H9 (cell line): Measurements from ENCODE around the gene NLRP9. TPM values are rescaled to one million over a fixed set of nuclear protein-coding genes. Genes with fewer than 3 reads are reported as not detected.

Experiments used
- DNase-seq: peaks from one replicate; pipeline ENCODE4 v3.0.0-alpha.2; 2017
- H2AFZ ChIP-seq: one replicate; pipeline ENCODE4 v1.6.1; 2013; ENCODE audit warnings: mild to moderate bottlenecking, low read length, control low read depth, moderate library complexity
- H2AK5ac ChIP-seq: 2 replicates; pipeline ENCODE4 v1.6.1; 2013; ENCODE audit warnings: low read length, control low read depth, mixed read lengths; ENCODE audit not compliant: insufficient read length
- H2BK120ac ChIP-seq: one replicate; pipeline ENCODE4 v1.6.1; 2013; ENCODE audit warnings: low read depth, mild to moderate bottlenecking, low read length, control low read depth, inconsistent platforms; ENCODE audit not compliant: poor library complexity, severe bottlenecking
- H2BK12ac ChIP-seq: 2 replicates; pipeline ENCODE4 v1.6.1; 2013; ENCODE audit warnings: low read length, control low read depth, mixed read lengths, low read depth; ENCODE audit not compliant: insufficient read length
- H2BK15ac ChIP-seq: 2 replicates; pipeline ENCODE4 v1.6.1; 2013; ENCODE audit warnings: low read depth, low read length, control low read depth
- H2BK20ac ChIP-seq: one replicate; pipeline ENCODE4 v1.6.1; 2013; ENCODE audit warnings: low read depth, mild to moderate bottlenecking, low read length, control low read depth, inconsistent platforms; ENCODE audit not compliant: poor library complexity, severe bottlenecking
- H2BK5ac ChIP-seq: 2 replicates; pipeline ENCODE4 v1.6.1; 2013; ENCODE audit warnings: low read length, control low read depth, mixed read lengths; ENCODE audit not compliant: insufficient read length
- H3K14ac ChIP-seq: 2 replicates; pipeline ENCODE4 v1.6.1; 2013; ENCODE audit warnings: low read length, control low read depth; ENCODE audit not compliant: insufficient read depth
- H3K18ac ChIP-seq: 2 replicates; pipeline ENCODE4 v1.6.1; 2013; ENCODE audit warnings: low read depth, mild to moderate bottlenecking, mixed read lengths, low read length, control low read depth; ENCODE audit not compliant: insufficient read length
- H3K23ac ChIP-seq: 2 replicates; pipeline ENCODE4 v1.6.1; 2013; ENCODE audit warnings: low read length, control low read depth, mixed read lengths, low read depth; ENCODE audit not compliant: insufficient read length
- H3K23me2 ChIP-seq: 2 replicates; pipeline ENCODE4 v1.6.1; 2013; ENCODE audit warnings: low read depth, mild to moderate bottlenecking, mixed read lengths, low read length, control low read depth; ENCODE audit not compliant: insufficient read length, poor library complexity, severe bottlenecking
- H3K27ac ChIP-seq: 2 replicates; pipeline ENCODE4 v1.5.1; 2013; ENCODE audit warnings: low read length, control low read depth, mixed read lengths, low read depth; ENCODE audit not compliant: insufficient read length
- H3K27me3 ChIP-seq: 2 replicates; pipeline ENCODE4 v1.6.1; 2013; ENCODE audit warnings: low read length, control low read depth, inconsistent platforms; ENCODE audit not compliant: insufficient read depth
- H3K4ac ChIP-seq: 2 replicates; pipeline ENCODE4 v1.6.1; 2013; ENCODE audit warnings: low read depth, mild to moderate bottlenecking, control low read depth, inconsistent platforms, low read length, moderate library complexity
- H3K4me1 ChIP-seq: 2 replicates; pipeline ENCODE4 v1.6.1; 2013; ENCODE audit warnings: low read length, control low read depth, inconsistent platforms; ENCODE audit not compliant: insufficient read depth
- H3K4me2 ChIP-seq: 2 replicates; pipeline ENCODE4 v1.6.1; 2013; ENCODE audit warnings: low read length, control low read depth, mixed read lengths; ENCODE audit not compliant: insufficient read length, insufficient read depth
- H3K56ac ChIP-seq: 2 replicates; pipeline ENCODE4 v1.6.1; 2013; ENCODE audit warnings: low read depth, mild to moderate bottlenecking, mixed read lengths, low read length, control low read depth; ENCODE audit not compliant: insufficient read length
- H3K79me1 ChIP-seq: 2 replicates; pipeline ENCODE4 v1.6.1; 2013; ENCODE audit warnings: low read depth, mild to moderate bottlenecking, moderate library complexity, low read length, control low read depth, inconsistent platforms; ENCODE audit not compliant: insufficient read depth, poor library complexity, severe bottlenecking
- H3K79me2 ChIP-seq: 2 replicates; pipeline ENCODE4 v1.6.1; 2013; ENCODE audit warnings: low read length, control low read depth, inconsistent platforms; ENCODE audit not compliant: insufficient read depth
- H3K9ac ChIP-seq: 2 replicates; pipeline ENCODE4 v1.6.1; 2013; ENCODE audit warnings: low read length, control low read depth, mixed read lengths; ENCODE audit not compliant: insufficient read length; ENCODE audit errors: extremely low read depth
- H3K9me3 ChIP-seq: one replicate; pipeline ENCODE4 v1.6.1; 2013; ENCODE audit warnings: low read depth, low read length, inconsistent platforms; ENCODE audit not compliant: control insufficient read depth
- H3T11ph ChIP-seq: one replicate; pipeline ENCODE4 v1.6.1; 2013; ENCODE audit warnings: mild to moderate bottlenecking, low read length, control low read depth, inconsistent platforms
- H4K20me1 ChIP-seq: one replicate; pipeline ENCODE4 v1.6.1; 2013; ENCODE audit not compliant: control insufficient read depth, insufficient read length, insufficient read depth
- H4K5ac ChIP-seq: 2 replicates; pipeline ENCODE4 v1.6.1; 2013; ENCODE audit warnings: low read depth, mild to moderate bottlenecking, mixed read lengths, low read length, control low read depth; ENCODE audit not compliant: insufficient read length
- H4K8ac ChIP-seq: replicated peaks from 2 replicates; pipeline ENCODE4 v1.6.1; 2013; ENCODE audit warnings: low read length, control low read depth, mixed read lengths, low read depth; ENCODE audit not compliant: insufficient read length
- H4K91ac ChIP-seq: 2 replicates; pipeline ENCODE4 v1.6.1; 2013; ENCODE audit warnings: low read depth, mild to moderate bottlenecking, moderate library complexity, mixed read lengths, low read length, control low read depth; ENCODE audit not compliant: insufficient read length
- H3K27ac Mint-ChIP-seq, 3 experiments: 2 replicates in 2 of 3; 3 replicates in 1 of 3; pipeline ENCODE4 v1.8.0; 2020 to 2021; ENCODE audit warnings: mixed read lengths in 3 of 3, mild to moderate bottlenecking in 1 of 3, moderate library complexity in 1 of 3
- H3K27me3 Mint-ChIP-seq: 2 replicates; pipeline ENCODE4 v1.8.0; 2021; ENCODE audit warnings: low read depth, mild to moderate bottlenecking, moderate library complexity, mixed read lengths
- H3K36me3 Mint-ChIP-seq, 3 experiments: 2 replicates in 2 of 3; 3 replicates in 1 of 3; pipeline ENCODE4 v1.8.0; 2020 to 2021; ENCODE audit warnings: low read depth in 3 of 3, mixed read lengths in 3 of 3; ENCODE audit not compliant: insufficient read depth in 1 of 3
- H3K4me1 Mint-ChIP-seq, 2 experiments: 2 replicates each; pipeline ENCODE4 v1.8.0; 2020; ENCODE audit warnings: mixed read lengths in 2 of 2
- H3K4me3 Mint-ChIP-seq, 2 experiments: 2 replicates in 1 of 2; 3 replicates in 1 of 2; pipeline ENCODE4 v1.8.0; 2020 to 2021; ENCODE audit warnings: mild to moderate bottlenecking in 2 of 2, mixed read lengths in 2 of 2, moderate library complexity in 1 of 2
- H3K9me3 Mint-ChIP-seq, 2 experiments: 2 replicates in 1 of 2; 3 replicates in 1 of 2; pipeline ENCODE4 v1.8.0; 2020; ENCODE audit warnings: mild to moderate bottlenecking in 2 of 2, mixed read lengths in 2 of 2, moderate library complexity in 1 of 2
- WGBS: extraction: QIAGEN DNeasy Blood & Tissue Kit; methylation state at CpG from one replicate; pipeline ENCODE4 v1.1.7; 2013; ENCODE audit warnings: missing lambda C conversion rate, low lambda C conversion rate, mixed read lengths; ENCODE audit not compliant: insufficient read length; ENCODE audit errors: extremely low coverage; 5-methylcytosine and 5-hydroxymethylcytosine counted together
- total RNA-seq: library from RNA; stranded (reverse); gene quantifications from 2 replicates; pipeline ENCODE4 v1.2.1, GENCODE V29; 2021
- TF ChIP-seq, protein P1 (sequence below): fragments of 200-600 bp; sonication (generic); conservative IDR thresholded peaks from 3 replicates; pipeline ENCODE4 v1.8.0; 2021; ENCODE audit warnings: antibody characterized with exemption, mild to moderate bottlenecking

The NLRP9 gene
- total RNA-seq, 1 experiment from 2014 or later = not detected

DNA sequence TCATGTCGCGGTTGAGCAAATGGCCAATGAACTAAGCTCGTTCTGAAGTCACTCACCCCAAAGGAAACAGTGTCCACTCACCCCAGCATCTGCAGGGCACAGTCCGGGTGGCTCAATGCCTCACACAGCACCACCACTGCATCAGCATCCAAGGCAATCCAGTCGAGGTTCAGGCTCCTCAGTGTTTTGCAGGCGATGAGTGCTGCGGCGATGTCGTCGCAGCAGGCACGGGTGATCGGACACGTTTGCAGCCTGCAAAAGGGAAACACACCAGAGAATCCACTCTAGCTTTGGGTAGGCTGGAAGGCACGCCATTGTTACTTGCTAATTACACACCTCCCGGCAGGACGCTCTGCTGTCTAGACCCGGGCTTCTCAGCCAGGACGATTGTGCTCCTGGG is 26.5 kb downstream of the NLRP9 start:
- Mint-ChIP-seq H3K36me3 (peaks cover 10 to 22% (median 18%) of the 10 kb centered on the region in 3 experiments), H3K9me3 (peaks cover 81 to 94% of the 10 kb centered on the region in 2 experiments), H3K4me3 (no peak overlapping the region), H3K27ac (no peak overlapping the region), H3K4me1 (no peaks in the 10 kb centered on the region), H3K27me3 (peaks cover 27% of the 10 kb centered on the region)
- no peak overlapping the region for H2BK12ac ChIP-seq
- no peak overlapping the region for H2AK5ac ChIP-seq
- TF ChIP-seq, protein P1, sequence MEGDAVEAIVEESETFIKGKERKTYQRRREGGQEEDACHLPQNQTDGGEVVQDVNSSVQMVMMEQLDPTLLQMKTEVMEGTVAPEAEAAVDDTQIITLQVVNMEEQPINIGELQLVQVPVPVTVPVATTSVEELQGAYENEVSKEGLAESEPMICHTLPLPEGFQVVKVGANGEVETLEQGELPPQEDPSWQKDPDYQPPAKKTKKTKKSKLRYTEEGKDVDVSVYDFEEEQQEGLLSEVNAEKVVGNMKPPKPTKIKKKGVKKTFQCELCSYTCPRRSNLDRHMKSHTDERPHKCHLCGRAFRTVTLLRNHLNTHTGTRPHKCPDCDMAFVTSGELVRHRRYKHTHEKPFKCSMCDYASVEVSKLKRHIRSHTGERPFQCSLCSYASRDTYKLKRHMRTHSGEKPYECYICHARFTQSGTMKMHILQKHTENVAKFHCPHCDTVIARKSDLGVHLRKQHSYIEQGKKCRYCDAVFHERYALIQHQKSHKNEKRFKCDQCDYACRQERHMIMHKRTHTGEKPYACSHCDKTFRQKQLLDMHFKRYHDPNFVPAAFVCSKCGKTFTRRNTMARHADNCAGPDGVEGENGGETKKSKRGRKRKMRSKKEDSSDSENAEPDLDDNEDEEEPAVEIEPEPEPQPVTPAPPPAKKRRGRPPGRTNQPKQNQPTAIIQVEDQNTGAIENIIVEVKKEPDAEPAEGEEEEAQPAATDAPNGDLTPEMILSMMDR = no peak
- no peaks in the 10 kb centered on the region for H3K79me2 ChIP-seq
- no peak overlapping the region for H3K4me2 ChIP-seq
- no peak overlapping the region for H4K5ac ChIP-seq
- H4K91ac ChIP-seq = no peak overlapping the region
- H3K4me1 ChIP-seq = no peaks in the 10 kb centered on the region
- WGBS = no CpG with 5 or more reads among the region's 18 CpGs
- no peak overlapping the region for H3K14ac ChIP-seq
- no peak overlapping the region for H3K18ac ChIP-seq
- DNase-seq = no peak
- no peak overlapping the region for H3K56ac ChIP-seq
- no peak overlapping the region for H2BK5ac ChIP-seq
- H2BK120ac ChIP-seq = no peak overlapping the region
- no peak overlapping the region for H3K27ac ChIP-seq
- H3K9me3 ChIP-seq = peaks cover 48% of the 10 kb centered on the region
- no peaks in the 10 kb centered on the region for H3K23me2 ChIP-seq
- no peak overlapping the region for H2BK15ac ChIP-seq
- H2BK20ac ChIP-seq = no peak overlapping the region
- H4K8ac ChIP-seq = no peak overlapping the region
- H2AFZ ChIP-seq = no peak overlapping the region
- H3K9ac ChIP-seq = no peak overlapping the region
- H3K79me1 ChIP-seq = no peaks in the 10 kb centered on the region
- no peak overlapping the region for H3T11ph ChIP-seq
- H4K20me1 ChIP-seq = no peaks in the 10 kb centered on the region
- no peak overlapping the region for H3K4ac ChIP-seq
- H3K27me3 ChIP-seq = no peaks in the 10 kb centered on the region
- H3K23ac ChIP-seq = no peak overlapping the region
